ENCODE measurements around the gene CAPN1.
A peak's percentile ranks its signal among the peaks of the same experiment; 100 is the strongest.

CAPN1 gene

DNA sequence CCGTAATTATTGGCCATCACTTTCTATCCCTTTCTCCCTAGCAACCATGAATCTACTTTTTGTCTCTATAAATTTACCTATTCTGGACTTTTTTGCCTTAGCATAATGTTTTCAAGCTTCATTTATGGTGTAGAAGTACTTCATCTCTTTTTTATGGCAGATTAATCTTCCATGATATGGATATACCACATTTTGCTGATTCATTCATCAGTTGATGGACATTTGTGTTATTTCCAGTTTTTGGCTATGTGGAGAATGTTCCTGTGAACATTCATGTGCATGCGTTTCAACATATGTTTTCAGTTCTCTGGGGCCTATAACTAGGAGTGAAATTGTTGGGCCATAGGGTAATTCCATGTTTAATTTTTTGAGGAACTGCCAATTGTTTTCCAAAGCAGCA is 12.8 kb downstream of the CAPN1 start:
- no peak for DNase-seq (ENCODE audit: low spot score)

DNA sequence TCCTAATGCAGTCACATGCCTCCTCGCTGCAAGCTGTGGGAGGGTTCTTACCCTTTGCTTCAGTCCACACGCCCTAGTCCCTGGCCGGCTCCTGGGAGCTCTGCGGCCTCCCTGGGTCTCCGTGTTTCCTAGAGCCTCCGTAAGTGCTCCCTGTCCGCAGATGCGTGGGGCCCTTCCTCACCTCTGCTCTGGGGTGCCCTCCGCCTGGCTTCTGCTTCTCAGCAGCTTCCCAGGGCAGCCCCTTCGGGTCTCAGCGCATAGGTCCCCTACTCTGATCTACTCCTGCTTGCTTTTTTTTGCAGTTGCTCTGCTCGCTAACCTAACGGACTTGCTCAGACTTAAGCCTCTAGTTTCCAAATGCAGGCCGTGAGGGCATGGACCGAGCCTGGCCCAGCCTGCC is 22.4 kb downstream of the CAPN1 start:
- peak; percentile 4 for DNase-seq (ENCODE audit: low spot score)

- DNase-seq (ENCODE audit: low spot score): peak; percentile 80
Observed at GRCh38 chr11:65204646-65205601, 23.2 kb downstream of the CAPN1 start.

DNA sequence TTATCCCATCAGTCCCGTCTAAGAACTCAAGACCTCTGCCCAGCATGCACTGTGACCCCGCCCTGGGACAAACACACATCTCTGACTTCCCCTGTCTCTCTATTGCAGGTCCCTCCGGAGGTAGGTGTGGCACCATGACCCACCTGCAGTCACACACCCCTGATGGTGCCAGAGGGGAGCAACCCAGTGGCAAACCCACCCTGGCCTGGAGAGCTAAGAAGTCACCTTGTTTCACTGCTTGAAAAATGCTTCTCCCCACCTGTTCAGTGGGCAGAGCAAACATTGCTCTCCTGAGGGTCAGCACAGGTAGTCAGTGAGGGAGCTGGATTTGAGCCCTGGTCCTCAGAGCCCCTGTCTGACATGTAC is 23.9 kb downstream of the CAPN1 start:
- DNase-seq (ENCODE audit: low spot score): no peak

GRCh38 chr11:65206441-65206841 is 24.7 kb downstream of the CAPN1 start:
- DNase-seq (ENCODE audit: low spot score): no peak

DNA sequence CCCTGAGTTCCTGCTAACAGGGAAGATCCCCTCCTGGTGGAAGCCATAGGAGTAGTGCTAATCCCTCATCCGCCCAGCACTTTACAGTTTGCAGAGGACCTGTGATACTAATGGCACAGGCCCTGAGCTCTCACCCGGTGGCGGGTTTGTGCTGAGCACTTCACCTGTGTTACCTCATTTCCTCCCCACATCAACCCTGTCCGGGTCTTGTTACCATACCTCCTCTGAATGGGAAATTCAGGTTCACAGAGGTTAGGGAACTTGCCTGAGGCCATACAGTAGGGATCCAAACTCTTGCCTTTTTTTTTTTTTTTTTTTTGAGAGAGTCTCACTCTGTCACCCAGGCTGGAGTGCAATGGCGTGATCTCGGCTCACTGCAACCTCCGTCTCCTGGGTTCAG is 25.2 kb downstream of the CAPN1 start:
- DNase-seq (ENCODE audit: low spot score): no peak

DNA sequence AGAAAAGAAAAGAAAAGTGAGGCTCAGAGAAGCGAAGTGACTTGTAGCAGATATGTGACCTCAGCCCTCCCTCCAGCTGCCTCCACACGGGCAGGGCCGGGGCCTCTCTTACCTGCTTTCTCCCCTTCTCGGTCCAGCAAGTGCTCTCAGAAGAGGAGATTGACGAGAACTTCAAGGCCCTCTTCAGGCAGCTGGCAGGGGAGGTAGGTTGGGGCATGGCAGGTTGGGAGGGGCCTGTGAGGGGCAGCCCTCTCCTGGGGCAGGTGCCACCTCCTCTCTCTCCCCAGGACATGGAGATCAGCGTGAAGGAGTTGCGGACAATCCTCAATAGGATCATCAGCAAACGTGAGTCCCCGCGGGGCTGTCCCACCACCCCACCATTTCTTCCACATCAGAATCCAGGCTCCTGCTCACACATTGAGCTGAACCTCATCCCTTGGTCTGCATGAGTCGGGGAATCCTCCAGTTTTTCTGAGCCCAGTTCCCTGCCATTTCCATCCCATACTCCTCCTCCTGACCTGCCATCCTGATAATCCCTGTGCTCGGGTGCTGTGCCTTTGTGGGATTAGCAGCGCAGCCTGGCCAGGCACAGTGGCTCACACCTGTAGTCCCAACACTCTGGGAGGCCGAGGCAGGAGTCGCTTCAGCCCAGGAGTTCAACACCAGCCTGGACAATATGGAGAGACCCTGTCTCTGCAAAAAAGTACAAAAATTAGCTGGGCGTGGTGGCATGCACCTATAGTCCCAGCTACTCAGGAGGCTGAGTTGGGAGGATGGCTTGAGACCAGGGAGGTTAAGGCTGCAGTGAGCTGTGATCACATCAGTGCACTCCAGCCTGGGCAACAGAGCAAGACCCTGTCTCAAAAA is 26.4 kb downstream of the CAPN1 start:
- no peak for DNase-seq (ENCODE audit: low spot score)

DNA sequence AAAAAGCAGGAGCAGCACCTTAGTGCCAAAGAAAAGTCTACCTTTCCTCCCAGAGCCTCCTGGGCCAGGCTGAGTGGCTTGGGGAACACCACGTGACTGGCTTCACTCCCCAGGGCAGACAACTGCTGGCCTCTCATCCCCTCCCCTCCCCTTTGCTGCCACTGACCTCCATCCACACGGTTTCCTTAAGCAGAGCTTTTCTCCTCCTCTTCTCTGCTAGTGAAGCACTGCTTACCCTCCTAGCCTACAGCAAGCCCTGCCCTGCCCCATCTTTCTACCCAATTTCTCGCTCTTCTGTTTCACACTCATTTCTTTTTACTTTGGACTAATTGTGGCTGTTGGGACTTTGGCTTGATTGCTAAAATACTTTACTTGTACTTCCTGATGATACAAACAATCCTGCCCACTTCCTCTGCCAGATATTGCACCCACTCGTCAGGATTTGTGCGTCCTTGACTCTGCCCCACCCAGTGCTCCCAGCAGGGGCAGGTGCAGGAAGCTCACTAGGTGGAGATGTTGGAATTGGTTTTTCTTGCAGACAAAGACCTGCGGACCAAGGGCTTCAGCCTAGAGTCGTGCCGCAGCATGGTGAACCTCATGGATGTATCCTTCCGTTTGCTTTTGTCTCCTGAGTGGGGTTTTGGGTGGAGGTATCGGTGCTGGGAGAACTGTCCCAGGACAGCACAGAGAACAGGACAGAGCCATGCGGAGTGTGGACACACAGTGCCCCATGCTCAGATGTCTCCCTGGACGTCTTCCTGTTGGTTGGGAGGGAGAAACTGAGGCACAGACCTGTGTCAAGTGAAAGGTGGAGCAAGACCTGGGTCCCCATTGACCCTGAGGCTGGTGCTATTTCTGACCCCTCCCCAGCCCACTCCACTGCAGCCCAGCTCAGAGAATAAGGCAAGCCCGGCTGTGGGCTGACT is 27.3 kb downstream of the CAPN1 start:
- no peak for DNase-seq (ENCODE audit: low spot score)

DNA sequence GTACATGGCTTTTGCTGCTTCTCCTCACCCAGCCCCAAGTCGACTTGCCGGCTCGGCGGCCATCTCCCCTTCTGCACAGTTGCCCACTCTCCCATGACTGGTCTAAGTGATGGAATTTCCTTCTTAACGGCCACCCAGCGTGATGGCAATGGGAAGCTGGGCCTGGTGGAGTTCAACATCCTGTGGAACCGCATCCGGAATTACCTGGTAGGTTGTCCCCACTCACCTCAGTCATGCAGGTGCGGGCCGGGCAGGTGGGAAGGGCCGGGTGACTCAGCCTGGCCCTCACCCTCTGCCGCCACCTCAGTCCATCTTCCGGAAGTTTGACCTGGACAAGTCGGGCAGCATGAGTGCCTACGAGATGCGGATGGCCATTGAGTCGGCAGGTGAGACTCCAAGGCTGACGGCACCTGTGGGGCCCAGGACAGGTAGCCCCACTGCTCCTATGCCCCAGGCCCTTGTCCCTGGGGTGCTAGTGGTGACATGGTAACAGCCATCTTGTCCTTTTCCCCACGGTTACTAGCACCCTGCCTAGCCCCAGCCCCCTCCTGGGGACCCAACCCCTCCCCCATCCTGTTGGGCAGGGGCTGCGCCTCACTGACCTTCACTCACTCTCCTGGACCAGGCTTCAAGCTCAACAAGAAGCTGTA is 28.1 kb downstream of the CAPN1 start:
- DNase-seq (ENCODE audit: low spot score): peak; percentile 6

DNA sequence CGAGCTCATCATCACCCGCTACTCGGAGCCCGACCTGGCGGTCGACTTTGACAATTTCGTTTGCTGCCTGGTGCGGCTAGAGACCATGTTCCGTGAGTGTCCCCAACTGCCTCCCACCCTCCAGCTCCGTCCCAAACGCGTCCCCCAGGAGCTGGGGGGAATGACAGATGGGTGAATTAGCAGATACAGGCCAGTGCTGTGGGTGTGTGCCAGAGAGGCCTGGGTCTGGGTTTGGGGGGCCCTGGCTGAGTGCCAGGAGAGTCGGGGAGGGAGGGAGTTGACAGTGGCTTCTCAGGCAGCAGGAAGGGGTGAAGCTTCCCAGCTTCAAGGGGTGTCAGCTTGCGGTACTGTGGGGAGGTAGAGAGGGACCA is 28.6 kb downstream of the CAPN1 start:
- DNase-seq (ENCODE audit: low spot score): peak; percentile 9

DNA sequence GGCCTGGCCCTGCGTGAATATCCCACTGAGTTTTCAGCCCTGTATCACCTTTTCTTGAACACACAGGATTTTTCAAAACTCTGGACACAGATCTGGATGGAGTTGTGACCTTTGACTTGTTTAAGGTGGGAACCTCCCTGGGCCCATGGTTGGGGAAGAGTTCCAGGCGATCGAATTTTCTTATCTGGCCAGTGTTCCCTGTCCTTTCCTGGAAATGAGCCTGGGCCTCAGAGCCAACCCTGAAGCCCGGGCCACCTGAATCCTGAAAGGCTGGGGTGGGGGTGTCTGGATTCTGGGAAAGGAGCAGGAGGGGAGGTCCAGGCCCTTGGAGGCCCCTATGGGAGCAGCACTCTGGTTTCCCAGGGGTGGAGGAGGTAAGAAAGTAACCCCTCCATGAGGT is 29.0 kb downstream of the CAPN1 start:
- no peak for DNase-seq (ENCODE audit: low spot score)

DNA sequence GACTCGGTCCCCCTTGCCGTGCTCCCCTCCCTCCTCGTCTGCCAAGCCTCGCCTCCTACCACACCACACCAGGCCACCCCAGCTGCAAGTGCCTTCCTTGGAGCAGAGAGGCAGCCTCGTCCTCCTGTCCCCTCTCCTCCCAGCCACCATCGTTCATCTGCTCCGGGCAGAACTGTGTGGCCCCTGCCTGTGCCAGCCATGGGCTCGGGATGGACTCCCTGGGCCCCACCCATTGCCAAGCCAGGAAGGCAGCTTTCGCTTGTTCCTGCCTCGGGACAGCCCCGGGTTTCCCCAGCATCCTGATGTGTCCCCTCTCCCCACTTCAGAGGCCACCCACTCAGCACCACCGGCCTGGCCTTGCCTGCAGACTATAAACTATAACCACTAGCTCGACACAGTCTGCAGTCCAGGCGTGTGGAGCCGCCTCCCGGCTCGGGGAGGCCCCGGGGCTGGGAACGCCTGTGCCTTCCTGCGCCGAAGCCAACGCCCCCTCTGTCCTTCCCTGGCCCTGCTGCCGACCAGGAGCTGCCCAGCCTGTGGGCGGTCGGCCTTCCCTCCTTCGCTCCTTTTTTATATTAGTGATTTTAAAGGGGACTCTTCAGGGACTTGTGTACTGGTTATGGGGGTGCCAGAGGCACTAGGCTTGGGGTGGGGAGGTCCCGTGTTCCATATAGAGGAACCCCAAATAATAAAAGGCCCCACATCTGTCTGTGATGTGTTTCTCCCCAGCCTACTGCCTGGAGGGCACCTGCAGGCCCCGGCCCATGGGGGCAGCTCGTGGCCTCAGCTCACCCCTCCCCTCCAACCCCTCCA is 29.8 kb downstream of the CAPN1 start:
- DNase-seq (ENCODE audit: low spot score): no peak

DNA sequence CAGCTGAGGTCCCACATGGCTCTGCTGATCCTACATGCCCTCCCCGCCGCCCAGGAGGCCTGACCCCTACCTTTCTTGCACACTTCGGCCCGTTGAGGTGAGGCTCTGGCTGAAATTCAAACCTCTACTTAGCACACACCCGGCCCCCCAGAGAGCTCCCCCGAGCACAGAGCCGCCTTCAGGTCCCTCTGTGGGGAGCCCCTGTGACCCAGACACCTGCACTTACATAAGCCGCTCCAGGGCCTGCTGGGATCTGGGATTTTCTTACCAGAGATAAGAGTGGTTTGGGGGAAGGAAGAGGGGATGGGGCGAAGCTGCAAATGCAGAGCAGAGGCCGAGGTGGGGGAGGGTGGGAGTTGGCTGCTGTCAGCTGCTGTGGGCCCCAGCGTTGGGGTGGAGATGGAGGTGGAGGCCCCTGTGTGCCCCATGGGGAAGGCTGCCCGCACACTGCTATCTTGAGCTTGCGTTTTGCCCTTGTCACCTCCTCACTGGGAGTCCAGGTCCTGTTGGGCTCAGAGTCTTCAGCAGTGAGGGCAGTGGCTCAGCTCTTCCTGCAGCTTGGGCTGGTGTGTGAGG is 30.6 kb downstream of the CAPN1 start:
- DNase-seq (ENCODE audit: low spot score): no peak

DNA sequence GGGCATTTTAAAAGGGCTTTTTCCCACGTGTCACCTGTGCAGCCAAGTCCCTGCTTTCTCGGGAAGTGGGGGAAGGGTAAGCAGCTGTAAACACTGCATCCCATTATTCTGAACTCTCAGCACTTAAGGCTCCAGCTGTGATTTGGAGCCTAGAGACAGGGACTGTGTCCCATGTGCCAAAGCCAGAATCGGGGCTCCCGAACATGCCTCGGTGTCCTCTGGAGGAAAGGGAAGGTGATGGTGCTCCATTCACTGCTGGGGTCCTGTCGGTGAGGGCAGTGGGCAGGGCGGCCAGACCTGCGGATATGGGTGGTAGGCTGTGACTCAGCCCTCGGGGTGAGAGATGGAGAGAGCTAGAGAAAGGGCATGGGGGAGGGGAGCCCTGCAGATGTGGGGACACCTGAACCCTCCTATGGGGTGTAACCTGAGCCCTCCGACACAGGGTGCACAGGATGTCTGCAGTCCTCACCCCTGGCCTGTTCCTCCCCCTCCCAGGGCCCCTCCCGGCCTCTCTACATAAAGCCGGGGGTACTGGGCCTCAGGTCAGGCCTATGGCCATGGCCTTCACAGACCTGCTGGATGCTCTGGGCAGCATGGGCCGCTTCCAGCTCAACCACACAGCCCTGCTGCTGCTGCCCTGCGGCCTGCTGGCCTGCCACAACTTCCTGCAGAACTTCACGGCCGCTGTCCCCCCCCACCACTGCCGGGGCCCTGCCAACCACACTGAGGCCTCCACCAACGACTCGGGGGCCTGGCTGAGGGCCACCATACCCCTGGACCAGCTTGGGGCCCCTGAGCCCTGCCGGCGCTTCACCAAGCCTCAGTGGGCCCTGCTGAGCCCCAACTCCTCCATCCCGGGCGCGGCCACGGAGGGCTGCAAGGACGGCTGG is 31.8 kb downstream of the CAPN1 start:
- DNase-seq (ENCODE audit: low spot score): no peak

DNA sequence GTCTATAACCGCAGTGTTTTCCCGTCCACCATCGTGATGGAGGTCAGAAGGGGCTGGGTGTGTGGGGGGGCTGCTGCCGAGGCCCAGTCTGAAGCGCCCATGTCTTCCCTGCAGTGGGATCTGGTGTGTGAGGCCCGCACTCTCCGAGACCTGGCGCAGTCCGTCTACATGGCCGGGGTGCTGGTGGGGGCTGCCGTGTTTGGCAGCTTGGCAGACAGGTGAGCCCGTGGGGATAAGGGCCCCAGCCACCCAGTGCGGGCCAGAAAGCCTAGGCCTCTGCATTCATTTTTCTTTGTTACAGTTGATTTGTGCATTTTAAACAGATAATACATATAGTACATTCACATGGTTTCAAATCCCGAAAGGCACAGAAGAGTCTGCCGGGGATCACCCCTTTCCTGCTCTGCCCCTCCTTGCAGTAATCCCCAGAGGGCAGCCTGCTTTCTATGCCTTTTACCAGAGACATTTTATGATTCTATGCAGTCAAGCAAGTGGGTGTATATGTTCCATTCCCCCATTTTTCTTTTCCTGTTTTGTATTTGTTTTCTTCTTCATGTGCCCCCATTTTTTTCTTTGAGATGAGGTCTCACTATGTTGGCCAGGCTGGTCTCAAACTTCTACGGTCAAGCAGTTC is 32.6 kb downstream of the CAPN1 start:
- DNase-seq (ENCODE audit: low spot score): no peak

DNA sequence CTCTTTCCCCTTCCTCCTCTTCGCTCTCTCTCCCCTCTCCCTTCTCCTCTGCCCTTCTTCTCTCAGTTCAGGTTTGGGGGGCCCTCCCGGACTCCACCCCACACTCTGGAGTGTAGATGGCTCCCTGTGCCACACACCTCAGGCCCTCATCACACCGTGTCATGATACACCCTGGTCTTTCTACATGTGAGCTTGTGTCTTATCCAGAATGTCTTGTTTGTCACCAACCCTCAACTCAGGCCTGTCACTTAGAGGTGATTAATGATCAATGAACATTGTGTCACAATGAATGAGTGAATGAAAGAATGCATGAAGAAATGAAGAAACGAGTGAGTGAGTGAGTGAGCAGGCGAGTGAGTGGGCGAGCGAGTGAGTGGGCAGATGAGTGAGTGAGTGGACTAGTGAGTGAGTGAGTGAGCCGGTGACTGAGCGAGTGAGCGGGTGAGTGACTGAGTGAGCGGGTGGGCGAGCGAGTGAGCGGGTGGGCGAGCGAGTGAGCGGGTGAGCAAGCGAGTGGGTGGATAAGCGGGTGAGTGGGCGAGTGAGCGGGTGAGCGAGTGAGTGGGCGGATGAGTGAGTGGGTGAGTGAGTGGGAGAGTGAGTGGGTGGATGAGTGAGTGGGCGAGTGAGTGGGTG is 33.8 kb downstream of the CAPN1 start:
- DNase-seq (ENCODE audit: low spot score): no peak

DNA sequence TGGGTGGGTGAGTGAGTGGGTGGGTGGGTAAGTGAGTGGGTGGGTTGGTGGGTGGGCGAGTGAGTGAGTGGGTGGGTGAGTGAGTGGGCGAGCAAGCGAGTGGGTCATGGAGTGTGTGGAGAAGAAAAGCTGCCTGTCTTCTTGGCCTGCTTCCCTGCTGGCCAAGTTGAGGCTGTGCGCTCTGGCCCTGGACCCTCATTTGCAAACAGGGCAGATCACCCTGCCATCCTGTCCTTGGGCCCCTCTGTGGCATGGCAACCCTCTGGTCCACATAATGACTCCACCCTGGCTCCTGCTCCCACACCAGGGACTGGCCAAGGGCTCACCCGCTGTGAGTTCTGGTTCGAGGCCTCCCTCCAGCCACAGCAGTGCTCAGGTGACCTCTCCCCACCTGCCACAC is 35.1 kb downstream of the CAPN1 start:
- no peak for DNase-seq (ENCODE audit: low spot score)

Data from AG20443 (cell line).